HG02623 (cell line): ENCODE measurements around the gene MAML3.

ENCODE experiments used
- ATAC-seq: cut with Tn5 transposase; IDR thresholded peaks from one replicate; pipeline ENCODE4 v1.9.1; 2021; ENCODE audit warnings: moderate library complexity; ENCODE audit not compliant: unreplicated experiment

The MAML3 gene

GRCh38 chr4:140153718-140154571, at the start of gene MAML3:
Gene MAML3 (minus strand): TSS chr4:140154184. CDS start chr4:140153327, 857 bp downstream.
- peak; percentile 43 for ATAC-seq

- ATAC-seq = no peak
These were observed 45.0 kb upstream of the MAML3 start for GRCh38 chr4:140198942-140199341.

GRCh38 chr4:140195806-140196205, 41.8 kb upstream of the MAML3 start:
- no peak for ATAC-seq

GRCh38 chr4:140189805-140190204, 35.8 kb upstream of the MAML3 start:
- ATAC-seq = no peak

- ATAC-seq = no peak
These were observed 35.0 kb upstream of the MAML3 start for GRCh38 chr4:140188975-140189374.

GRCh38 chr4:140187316-140187695, 33.3 kb upstream of the MAML3 start:
- no peak for ATAC-seq

- ATAC-seq = no peak
These were observed 32.8 kb upstream of the MAML3 start for GRCh38 chr4:140186651-140187315.

- ATAC-seq = no peak
These were observed 32.1 kb upstream of the MAML3 start for GRCh38 chr4:140186082-140186438.

GRCh38 chr4:140185412-140186081, 31.6 kb upstream of the MAML3 start:
- ATAC-seq = no peak

GRCh38 chr4:140183270-140183669, 29.3 kb upstream of the MAML3 start:
- ATAC-seq = no peak

- ATAC-seq = no peak
These were observed 26.6 kb upstream of the MAML3 start for GRCh38 chr4:140180577-140180976.

- no peak for ATAC-seq
These were observed 22.8 kb upstream of the MAML3 start for GRCh38 chr4:140176735-140177134.

GRCh38 chr4:140174543-140174942, 20.6 kb upstream of the MAML3 start:
- no peak for ATAC-seq

GRCh38 chr4:140172960-140173359, 19.0 kb upstream of the MAML3 start:
- no peak for ATAC-seq

- no peak for ATAC-seq
These were observed 16.3 kb upstream of the MAML3 start for GRCh38 chr4:140170299-140170698.

GRCh38 chr4:140168936-140169335, 15.0 kb upstream of the MAML3 start:
- no peak for ATAC-seq

GRCh38 chr4:140168474-140168873, 14.5 kb upstream of the MAML3 start:
- no peak for ATAC-seq

GRCh38 chr4:140163029-140163810, 9.2 kb upstream of the MAML3 start:
- ATAC-seq = no peak

- no peak for ATAC-seq
These were observed 8.6 kb upstream of the MAML3 start for GRCh38 chr4:140162596-140162995.

GRCh38 chr4:140158365-140159030, 4.5 kb upstream of the MAML3 start:
- ATAC-seq = no peak

GRCh38 chr4:140157341-140157740, 3.4 kb upstream of the MAML3 start:
- no peak for ATAC-seq
